DND-41 (cell line): ENCODE measurements around the gene WDTC1.
"Not testable (repeated sequence)": the region's sequence is repeated elsewhere in the genome, so short reads cannot be mapped to it uniquely, and the experiment has no call there.

Experiments
- ATAC-seq: fragments of 200-7000 bp; cut with Tn5 transposase; 3 replicates; pipeline ENCODE4 v1.9.1; 2021; ENCODE audit warnings: low read depth; ENCODE audit not compliant: insufficient read depth
- DNase-seq: peaks from one replicate; pipeline ENCODE4 v3.0.0-alpha.2; 2020
- H2AFZ ChIP-seq: 2 replicates; pipeline ENCODE4 v1.6.0; 2012; ENCODE audit warnings: low read depth, low read length
- H3K27ac ChIP-seq: 2 replicates; pipeline ENCODE4 v1.5.1; 2012; ENCODE audit warnings: low read length, inconsistent platforms
- H3K27me3 ChIP-seq: fragments of 200-600 bp; sonication (generic); 2 replicates; pipeline ENCODE4 v1.6.0; 2012; ENCODE audit warnings: low read length, mild to moderate bottlenecking, inconsistent platforms; ENCODE audit not compliant: insufficient read depth, poor library complexity
- H3K36me3 ChIP-seq: 2 replicates; pipeline ENCODE4 v1.5.1; 2012; ENCODE audit warnings: low read length, inconsistent platforms; ENCODE audit not compliant: insufficient read depth
- H3K4me1 ChIP-seq: 2 replicates; pipeline ENCODE4 v1.5.1; 2012; ENCODE audit warnings: mild to moderate bottlenecking, low read length; ENCODE audit not compliant: insufficient read depth
- H3K4me2 ChIP-seq: 2 replicates; pipeline ENCODE4 v1.6.0; 2012; ENCODE audit warnings: mild to moderate bottlenecking, moderate library complexity, low read length, inconsistent platforms; ENCODE audit not compliant: insufficient read depth
- H3K4me3 ChIP-seq, 2 experiments: fragments of 200-600 bp in 1 of 2; shearing (Covaris generic) in 1 of 2; 2 replicates each; pipeline ENCODE4 v1.5.1; 2012 to 2016; ENCODE audit warnings: inconsistent platforms in 2 of 2, low read length in 2 of 2, mild to moderate bottlenecking in 2 of 2, low read depth in 1 of 2, moderate library complexity in 1 of 2
- H3K79me2 ChIP-seq: 2 replicates; pipeline ENCODE4 v1.6.0; 2012; ENCODE audit warnings: low read length, inconsistent platforms; ENCODE audit not compliant: insufficient read depth
- H3K9ac ChIP-seq: 2 replicates; pipeline ENCODE4 v1.6.0; 2012; ENCODE audit warnings: low read depth, mild to moderate bottlenecking, inconsistent platforms, low read length, moderate library complexity
- H3K9me3 ChIP-seq: 2 replicates; pipeline ENCODE4 v1.5.1; 2012; ENCODE audit warnings: low read length, moderate library complexity, mild to moderate bottlenecking, inconsistent platforms; ENCODE audit not compliant: insufficient read depth, severe bottlenecking
- H4K20me1 ChIP-seq: 2 replicates; pipeline ENCODE4 v1.6.0; 2012; ENCODE audit warnings: low read length; ENCODE audit not compliant: insufficient read depth
- CTCF ChIP-seq: IDR thresholded peaks from 2 replicates; pipeline ENCODE4 v1.5.1; 2012; ENCODE audit warnings: borderline replicate concordance, low read length, moderate library complexity, mild to moderate bottlenecking; ENCODE audit not compliant: poor library complexity, severe bottlenecking; ENCODE audit errors: extremely low read depth
- EZH2 ChIP-seq: IDR thresholded peaks from 3 replicates; pipeline ENCODE4 v1.6.1; 2012; ENCODE audit warnings: borderline replicate concordance, low read depth, mild to moderate bottlenecking, moderate library complexity, low read length, inconsistent platforms; ENCODE audit not compliant: severe bottlenecking

The WDTC1 gene

GRCh38 chr1:27234049-27234882 lies at the start of gene WDTC1:
WDTC1 (plus strand) TSS chr1:27234632; CDS start chr1:27261055, 26,423 bp downstream.
- Histone ChIP-seq H3K36me3 (no peaks in the 10 kb centered on the region), H3K4me3 (peak within 1 kb of the TSS; percentile 57 to 83), H3K27me3 (no peaks in the 10 kb centered on the region), H3K9me3 (no peaks in the 10 kb centered on the region), H3K27ac (peak within 1 kb of the TSS; percentile 72), H3K4me2 (peak within 1 kb of the TSS; percentile 86), H4K20me1 (0 out of 2 replicates have a peak, but pooled peaks cover 6% of the 10 kb centered on the region), H3K4me1 (peaks cover 26% of the 10 kb centered on the region), H3K9ac (peak within 1 kb of the TSS; percentile 63), H2AFZ (peak within 1 kb of the TSS; percentile 95), H3K79me2 (peaks cover 36% of the 10 kb centered on the region)
- TF ChIP-seq CTCF (no peak), EZH2 (no peak)
- peak; percentile 92 for ATAC-seq
- DNase-seq, result peak; percentile 98

GRCh38 chr1:27184665-27185064 lies 49.8 kb upstream of the WDTC1 start:
- not testable (repeated sequence) for H3K4me3 ChIP-seq, H3K9ac ChIP-seq, DNase-seq, H3K4me1 ChIP-seq, H3K4me2 ChIP-seq, H4K20me1 ChIP-seq, H3K27ac ChIP-seq, H3K27me3 ChIP-seq, ATAC-seq, H3K36me3 ChIP-seq, H3K79me2 ChIP-seq, H2AFZ ChIP-seq
- H3K9me3 ChIP-seq, result peaks cover 15% of the 10 kb centered on the region

GRCh38 chr1:27192039-27192529 lies 42.3 kb upstream of the WDTC1 start:
- Histone ChIP-seq H4K20me1 (no peaks in the 10 kb centered on the region), H3K9me3 (no peaks in the 10 kb centered on the region), H3K4me3 (no peak overlapping the region), H3K4me1 (no peaks in the 10 kb centered on the region), H3K4me2 (no peak overlapping the region), H3K36me3 (no peaks in the 10 kb centered on the region), H3K9ac (no peak overlapping the region), H3K79me2 (no peaks in the 10 kb centered on the region), H3K27ac (no peak overlapping the region), H2AFZ (no peak overlapping the region), H3K27me3 (no peaks in the 10 kb centered on the region)
- no peak for DNase-seq
- ATAC-seq, result no peak
- TF ChIP-seq EZH2 (no peak), CTCF (no peak)

GRCh38 chr1:27193194-27193593 lies 41.2 kb upstream of the WDTC1 start:
- no peak overlapping the region for H3K4me2 ChIP-seq
- no peak overlapping the region for H3K4me3 ChIP-seq
- no peak for ATAC-seq

More at GRCh38 chr1:27193194-27193593, 41.2 kb upstream of the WDTC1 start:
- Histone ChIP-seq H3K9me3 (no peaks in the 10 kb centered on the region), H3K27me3 (no peaks in the 10 kb centered on the region), H4K20me1 (no peaks in the 10 kb centered on the region), H2AFZ (no peak overlapping the region), H3K9ac (no peak overlapping the region), H3K27ac (no peak overlapping the region), H3K4me1 (0 out of 2 replicates have a peak, but pooled peaks cover 3% of the 10 kb centered on the region), H3K36me3 (no peaks in the 10 kb centered on the region), H3K79me2 (no peaks in the 10 kb centered on the region)
- no peak for TF ChIP-seq EZH2
- TF ChIP-seq CTCF, result no peak
- no peak for DNase-seq
